HK-2 (cell line): ENCODE data around the gene PGS1.
"Not testable (repeated sequence)": the region's sequence is repeated elsewhere in the genome, so short reads cannot be mapped to it uniquely, and the experiment has no call there.

ENCODE experiments used
- DNase-seq: peaks from one replicate; pipeline ENCODE4 v3.0.0-alpha.2; 2018; ENCODE audit not compliant: unreplicated experiment

PGS1 gene

DNA sequence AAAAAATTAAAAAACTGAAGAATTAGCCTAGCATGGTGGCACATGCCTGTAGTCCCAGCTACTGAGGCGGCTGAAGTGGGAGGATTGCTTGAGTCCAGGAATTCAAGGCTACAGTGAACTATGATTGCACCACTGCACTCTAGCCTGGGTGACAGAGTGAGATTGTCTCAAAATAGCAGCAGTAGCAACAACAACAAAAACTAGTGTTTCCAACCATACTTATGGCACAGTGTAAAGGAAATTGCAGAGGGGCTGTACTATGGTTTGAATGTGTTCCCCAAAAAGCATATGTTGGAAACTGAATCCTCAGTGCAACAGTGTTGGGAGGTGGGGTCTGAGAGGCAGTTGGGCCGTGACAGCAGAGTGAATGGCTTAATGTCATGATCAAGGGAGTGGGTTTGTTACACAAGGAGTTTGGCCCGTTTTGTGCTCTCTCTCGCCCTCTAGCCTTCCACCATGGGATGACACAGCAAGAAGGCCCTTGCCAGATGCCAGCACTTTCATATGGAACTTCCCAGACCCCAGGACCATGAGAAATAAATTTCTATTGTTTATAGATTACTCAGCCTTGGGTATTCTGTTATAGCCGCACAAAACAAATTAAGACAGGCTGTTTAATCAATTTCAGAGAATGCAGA is 70.0 kb downstream of the PGS1 start:
- DNase-seq = no peak

DNA sequence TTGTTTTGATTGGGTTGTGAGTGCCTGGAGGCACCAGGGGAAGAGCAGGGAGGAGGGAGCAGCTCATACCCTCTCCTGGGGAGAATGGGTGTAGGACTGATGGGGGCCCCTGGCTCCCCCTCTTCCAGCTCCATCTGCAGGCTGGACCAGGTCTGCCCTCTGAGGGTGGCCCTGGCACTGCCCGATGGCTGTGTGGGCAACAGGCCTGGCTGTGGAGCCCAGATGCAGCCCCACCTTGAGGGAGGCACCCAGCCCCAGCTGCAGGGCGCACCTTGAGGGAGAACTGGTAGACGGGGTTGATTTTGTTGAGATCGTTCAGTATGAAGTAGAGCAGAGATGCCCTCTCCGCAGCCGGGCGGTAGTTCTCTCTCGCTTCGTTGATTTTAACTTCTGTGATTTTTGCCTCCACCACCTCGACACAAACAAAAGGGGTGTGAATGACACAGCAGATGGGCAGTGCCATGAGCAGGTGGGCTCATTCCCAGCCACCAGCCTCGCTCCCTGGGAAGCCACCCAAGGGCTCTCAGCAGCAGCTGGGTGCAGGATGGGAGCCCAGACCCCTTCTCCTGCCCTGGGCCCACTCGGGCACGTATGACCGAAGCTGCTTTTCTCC is 71.6 kb downstream of the PGS1 start:
- DNase-seq = no peak

DNA sequence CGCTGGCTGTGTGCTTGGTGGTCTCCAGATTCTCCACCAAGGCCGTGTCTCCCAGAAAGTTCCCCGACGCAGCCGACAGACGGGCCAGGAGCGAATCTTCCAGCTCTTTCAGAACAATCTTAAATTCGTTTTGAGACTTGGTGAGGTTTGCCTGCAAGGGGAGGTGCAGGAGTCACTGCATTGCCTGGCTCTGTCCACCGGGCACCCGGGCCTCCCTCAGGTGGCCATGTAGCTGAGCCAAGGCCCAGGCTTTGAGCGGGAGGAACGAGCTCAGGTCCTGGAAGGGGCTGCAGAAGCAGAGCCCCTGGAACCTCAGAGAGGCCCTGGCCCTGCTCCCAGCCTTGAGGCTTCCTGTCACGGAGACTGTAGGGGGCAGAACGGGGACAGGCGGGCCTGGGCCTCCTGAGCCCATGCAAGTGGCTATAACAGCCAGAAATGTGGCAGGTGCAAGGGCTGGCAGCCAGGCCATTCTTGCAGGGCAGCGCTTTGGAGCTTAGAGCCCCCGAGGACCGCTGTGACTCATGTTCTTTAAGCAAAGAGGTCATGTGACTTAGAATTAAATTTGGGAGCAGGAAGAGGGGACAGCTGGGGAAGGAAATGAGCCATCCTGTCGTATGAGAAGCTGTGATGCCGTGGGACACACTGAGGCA is 72.4 kb downstream of the PGS1 start:
- DNase-seq = no peak

DNA sequence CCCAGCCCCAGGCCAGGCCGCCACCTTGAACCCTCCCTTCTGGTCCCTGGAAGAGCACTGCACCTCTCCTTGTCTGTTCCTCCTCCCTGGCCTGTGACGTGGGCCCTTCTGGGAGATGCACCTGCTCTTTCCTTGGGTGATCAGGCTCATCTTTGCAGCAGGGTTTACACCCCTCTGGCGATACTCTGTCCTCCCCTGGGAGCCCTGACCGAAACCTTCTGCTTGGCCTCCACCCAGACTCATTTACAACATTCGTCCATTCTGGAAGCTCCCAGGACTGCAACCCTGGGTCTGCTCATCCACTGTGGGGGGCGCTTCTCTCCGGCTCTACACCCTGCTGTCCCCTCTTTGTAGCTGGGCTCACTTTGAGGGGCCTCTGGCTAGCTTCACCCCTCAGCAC is 73.3 kb downstream of the PGS1 start:
- no peak for DNase-seq

DNA sequence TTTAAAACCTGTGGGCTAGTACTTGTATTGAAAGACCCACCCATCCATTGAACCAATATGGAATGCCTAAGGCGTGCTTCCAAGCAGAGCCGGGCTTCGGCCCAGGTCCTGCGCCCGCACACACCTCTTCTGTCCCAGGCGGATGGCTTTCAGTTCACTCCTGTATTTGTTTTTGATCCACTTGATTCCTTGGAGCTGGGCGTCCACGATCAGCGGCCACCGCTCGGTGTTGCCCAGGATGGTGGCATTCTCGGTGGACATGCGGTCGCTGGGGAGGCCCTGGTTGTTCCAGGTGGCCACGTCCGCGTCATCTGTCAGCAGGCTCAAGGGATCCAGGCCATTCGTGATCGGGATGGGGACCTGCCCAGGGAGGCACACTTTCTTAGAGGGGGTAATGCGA is 75.9 kb downstream of the PGS1 start:
- no peak for DNase-seq

DNA sequence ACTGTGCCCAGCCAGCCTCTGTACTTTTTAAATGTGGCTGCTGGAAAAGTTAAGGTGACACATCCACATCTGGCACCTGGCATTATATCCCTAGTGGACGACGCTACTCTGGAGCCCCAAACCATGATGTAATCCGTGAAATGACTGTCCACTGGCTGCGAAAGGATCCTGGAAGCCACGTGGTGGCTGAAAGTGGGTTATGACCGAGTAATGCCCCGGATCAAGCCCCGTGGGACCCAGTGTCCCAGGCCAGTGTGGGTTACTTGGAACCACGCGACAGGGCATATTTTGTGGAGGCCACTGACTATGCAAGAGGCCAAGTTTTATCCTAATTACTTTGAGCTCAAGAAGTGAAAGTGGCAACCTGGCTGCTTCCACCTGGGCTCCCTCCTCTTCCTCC is 79.6 kb downstream of the PGS1 start:
- no peak for DNase-seq

DNA sequence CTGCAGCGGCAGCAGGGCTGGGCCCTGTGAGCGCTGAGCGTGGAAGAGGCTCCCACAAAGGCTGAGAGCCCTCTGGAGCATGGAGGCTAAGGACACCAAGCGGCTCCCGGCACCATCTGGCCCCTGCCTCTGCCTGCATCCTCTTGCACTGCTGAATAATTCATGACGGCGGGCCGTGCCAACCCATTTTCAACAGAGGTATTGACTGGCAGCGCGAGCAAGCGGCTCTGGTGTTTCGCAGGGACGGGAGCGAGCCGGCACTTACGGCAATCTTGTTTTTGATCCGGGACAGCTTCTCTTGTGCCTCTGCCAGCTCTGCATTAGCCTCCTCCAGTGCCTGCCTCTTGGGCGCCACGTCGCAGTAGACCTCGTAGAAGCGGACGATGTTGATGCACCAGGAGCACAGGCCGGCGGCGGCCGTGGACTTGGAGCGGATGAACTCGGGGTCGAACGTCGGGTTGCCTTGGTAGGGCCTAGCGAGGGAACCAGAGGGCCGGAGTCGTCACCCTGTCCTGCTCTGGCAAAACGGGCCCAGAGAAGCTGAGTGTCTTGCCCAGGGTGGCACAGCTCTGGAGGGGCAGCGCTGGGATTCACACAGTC is 80.4 kb downstream of the PGS1 start:
- DNase-seq = no peak

DNA sequence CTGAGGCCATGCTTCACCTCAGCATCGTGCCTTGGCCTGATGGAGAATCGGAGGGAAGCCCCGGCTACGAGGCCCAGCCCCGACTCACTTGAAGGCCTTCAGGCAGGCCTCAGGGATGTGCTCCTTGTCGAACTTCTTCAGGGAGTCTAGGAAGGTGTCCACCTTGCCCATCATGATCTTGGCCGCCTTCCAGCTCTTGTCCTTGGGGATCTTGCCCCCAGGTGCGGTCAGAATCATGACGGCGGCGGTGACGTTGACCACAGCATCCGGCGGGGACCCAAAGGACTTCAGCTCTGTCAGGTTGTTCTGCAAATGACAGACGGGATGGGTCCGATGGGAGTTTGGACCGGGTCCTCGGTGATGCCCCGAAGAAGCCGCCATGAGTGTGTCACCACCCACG is 81.2 kb downstream of the PGS1 start:
- no peak for DNase-seq

DNA sequence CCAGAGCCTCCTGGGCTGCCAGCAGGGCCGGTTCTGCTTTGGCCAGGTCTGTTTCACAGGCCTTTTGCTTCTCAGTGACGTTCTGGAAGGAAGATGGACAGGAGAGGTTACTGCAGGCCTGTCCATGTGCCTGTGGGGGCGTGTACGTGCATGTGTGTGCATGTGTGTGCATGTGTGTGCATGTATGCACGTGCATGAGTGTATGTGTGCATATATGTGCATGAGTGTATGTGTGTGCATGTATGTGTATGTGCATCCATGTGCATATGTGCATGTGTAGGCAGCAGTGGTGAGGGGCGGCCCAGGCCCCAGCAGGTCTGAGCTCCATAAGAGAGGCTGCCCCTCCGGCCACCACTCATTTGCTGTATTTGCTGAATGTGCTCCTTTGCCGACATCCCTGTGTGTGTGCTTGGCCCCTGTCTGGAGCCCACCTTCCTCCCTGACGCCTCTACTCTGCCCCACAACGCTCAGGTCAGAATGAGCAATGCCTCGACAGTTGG is 81.8 kb downstream of the PGS1 start:
- no peak for DNase-seq

DNA sequence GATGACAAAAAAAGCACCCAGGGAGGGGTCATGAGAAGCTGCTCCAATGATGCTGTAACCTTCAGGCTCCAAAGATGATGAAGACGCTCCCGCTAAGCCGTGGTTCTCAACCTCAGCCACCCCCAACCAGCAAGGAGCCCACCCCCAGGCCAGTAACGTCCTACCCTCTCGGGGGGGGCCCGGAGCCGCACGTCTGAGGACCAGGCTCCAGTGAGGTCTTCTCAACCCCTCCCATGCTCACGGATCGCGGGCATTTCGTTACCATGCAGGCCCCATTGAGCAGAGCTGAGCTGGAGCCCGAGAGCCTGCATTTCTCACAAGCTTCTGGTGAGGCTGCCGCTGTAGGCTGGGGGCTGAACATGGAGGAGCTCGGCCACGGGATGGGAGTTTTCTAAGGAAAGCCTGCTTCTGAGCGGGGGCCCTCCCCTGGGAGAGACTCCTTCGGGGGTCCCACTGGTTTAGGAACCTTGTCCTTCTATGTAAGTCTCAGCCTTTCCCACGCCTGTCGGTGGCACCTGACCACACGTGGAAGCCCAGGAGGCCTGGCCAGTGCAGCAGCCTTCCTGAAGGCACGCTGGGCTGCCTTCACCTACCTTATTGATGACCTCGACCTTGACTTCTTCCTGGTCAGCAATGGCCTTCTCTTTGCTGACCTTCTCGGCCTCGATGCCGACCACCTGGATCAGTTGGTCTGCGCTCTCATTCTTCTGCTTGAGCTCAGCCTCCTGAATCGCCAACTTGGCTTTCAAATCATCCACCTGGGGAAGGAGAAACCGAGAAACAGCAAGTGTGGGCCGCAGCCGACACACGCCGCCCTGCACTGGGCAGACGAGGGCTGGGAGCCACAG is 82.7 kb downstream of the PGS1 start:
- DNase-seq = no peak

DNA sequence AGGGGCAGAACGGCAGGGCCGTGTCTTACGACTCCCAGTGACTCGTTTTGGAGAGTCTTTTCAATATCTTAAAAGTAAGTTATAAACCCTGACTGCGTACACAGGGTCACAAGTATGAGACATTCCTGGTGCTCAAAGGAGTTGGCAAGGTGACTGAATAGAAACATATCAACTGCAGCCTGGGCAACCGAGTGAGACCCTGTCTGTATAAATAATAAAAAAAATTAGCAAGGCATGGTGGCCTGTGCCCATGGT is 83.3 kb downstream of the PGS1 start:
- DNase-seq = no peak

DNA sequence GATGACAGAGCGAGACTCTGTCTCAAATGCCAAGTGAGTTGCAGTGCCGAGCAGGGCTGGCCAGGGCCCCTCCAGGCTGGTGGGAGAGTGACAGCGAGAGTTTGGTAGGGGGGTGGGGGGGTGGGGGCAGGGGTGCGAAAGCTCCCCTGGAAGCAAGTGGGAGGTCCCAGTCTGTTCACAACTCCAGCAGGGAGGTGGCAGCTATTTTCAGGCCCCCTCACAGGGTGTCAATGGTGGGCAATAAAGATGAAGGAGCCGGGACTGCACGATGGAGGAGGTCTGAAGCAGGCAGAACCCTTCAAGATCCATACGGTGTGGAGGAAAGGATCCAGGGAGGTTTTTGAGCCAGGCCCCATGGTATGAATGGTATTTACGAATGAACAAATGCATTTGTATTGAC is 83.7 kb downstream of the PGS1 start:
- DNase-seq = no peak

DNA sequence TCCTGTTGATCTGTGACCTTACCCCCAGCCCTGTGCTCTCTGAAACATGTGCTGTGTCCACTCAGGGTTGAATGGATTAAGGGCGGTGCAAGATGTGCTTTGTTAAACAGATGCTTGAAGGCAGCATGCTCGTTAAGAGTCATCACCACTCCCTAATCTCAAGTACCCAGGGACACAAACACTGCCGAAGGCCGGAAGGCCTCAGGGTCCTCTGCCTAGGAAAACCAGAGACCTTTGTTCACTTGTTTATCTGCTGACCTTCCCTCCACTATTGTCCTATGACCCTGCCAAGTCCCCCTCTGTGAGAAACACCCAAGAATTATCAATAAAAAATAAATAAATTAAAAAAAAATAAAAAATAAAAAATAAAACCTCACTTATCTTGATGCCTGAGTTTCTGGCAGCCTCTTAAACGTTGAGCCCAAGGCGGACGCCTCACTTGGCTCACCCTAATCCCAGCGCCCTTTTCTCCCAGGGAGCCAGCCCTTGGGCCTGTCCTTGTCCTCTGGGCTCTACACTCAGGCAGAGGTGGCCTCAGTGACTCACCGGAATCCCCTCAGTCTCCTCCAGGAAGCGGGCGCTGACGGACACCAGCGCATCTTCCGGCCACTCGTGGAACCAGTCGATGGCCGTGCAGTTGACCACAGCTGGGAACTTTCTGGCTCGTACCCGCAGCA is 87.8 kb downstream of the PGS1 start:
- DNase-seq = not testable (repeated sequence)

DNA sequence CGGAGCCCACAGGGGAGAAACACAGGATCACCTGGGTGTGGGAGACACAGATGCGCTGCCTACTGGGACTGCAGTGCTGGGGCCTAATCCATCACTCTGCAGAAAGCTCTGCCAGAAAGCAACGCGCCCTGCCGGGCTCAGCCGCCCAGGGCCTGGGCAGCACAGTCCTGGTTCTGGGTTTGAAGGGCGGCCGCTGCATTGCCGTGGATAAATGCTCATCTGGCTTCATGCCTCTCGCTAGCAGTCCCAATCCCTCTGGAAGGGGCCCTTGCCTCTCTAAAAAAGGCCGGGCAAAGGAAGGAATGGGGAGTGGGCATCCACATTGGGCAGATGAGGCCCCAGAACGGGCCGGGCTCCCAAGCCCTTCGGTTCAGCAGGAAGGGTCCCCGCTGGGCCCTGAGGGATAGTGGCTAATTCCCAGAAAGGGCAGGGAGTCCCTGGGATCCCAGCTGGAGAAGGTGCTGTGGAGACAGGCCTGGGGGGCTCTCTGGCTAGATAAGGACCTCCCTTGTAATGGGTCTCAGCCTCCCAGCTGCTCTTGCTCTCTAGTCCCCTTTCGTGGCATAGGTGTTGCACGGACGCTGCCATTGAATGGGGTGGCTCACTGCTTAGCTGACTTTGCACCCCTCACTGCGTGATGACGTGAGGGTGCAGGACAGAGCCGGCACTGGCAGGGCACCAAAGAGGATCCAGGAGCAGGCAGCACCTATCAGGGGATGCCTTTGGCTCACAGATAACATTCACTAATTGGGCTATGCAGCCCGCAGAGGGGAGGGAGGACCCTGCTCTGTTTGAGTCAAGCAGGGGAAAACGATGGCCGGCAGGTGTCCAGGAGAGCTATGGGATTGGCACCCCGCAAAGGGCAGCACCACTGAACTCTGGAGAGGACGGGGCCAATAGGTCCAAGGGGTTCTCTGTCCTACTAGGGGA is 88.6 kb downstream of the PGS1 start:
- DNase-seq = no peak

DNA sequence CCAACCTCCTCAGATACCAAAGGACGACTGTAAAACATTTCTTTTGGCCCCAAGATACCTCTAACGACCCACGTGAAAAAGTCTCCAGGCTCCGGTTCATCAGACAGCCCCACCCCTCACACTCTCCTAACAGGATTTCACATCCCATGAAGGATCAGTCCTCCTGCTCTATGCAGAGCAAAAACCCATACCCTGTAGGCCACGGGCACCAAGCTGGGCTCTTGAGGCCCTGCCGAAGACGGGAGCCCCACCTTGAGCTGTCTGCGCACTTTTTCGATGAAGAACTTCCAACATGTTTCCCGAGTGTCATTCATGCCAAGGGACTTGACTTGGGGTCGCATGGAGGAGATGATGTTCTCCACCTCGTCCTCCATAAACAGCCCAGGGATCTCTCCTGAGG is 89.9 kb downstream of the PGS1 start:
- no peak for DNase-seq

DNA sequence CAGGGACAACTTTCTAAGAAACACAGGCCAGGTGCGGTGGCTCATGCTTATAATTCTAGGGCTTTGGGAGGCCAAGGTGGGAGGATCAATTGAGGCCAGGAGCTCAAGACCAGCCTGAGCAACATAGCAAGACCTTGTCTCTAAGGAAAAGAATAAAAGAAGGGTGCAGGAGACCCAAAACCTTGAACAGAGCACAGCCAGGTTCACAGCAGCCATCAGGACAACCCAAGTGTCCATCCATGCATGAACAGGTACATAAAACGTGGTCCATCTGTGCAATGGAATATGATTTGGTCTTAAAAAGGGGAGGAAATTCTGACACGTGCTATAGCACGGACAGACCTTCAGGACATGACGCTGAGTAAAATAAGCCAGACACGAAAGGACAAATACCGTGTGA is 91.0 kb downstream of the PGS1 start:
- DNase-seq = no peak

DNA sequence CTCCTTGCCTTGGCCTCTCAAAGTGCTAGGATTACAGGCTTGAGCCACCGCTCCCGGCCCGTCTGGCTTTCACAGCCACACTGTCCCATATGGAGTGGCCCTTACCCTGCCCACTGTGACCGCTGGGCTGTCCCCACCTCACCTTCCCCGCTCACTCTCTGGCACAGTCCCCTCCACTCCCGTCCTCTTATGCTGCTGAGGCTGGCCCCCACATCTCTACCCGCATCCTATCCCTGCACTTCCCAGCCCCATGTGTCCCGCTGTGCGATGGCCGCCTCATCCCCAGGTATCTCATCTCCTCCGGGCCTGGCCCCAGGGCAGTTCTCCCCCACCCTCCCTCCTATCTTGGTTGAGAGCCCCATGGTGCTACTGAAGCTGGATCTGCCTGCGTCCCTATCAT is 93.2 kb downstream of the PGS1 start:
- no peak for DNase-seq

DNA sequence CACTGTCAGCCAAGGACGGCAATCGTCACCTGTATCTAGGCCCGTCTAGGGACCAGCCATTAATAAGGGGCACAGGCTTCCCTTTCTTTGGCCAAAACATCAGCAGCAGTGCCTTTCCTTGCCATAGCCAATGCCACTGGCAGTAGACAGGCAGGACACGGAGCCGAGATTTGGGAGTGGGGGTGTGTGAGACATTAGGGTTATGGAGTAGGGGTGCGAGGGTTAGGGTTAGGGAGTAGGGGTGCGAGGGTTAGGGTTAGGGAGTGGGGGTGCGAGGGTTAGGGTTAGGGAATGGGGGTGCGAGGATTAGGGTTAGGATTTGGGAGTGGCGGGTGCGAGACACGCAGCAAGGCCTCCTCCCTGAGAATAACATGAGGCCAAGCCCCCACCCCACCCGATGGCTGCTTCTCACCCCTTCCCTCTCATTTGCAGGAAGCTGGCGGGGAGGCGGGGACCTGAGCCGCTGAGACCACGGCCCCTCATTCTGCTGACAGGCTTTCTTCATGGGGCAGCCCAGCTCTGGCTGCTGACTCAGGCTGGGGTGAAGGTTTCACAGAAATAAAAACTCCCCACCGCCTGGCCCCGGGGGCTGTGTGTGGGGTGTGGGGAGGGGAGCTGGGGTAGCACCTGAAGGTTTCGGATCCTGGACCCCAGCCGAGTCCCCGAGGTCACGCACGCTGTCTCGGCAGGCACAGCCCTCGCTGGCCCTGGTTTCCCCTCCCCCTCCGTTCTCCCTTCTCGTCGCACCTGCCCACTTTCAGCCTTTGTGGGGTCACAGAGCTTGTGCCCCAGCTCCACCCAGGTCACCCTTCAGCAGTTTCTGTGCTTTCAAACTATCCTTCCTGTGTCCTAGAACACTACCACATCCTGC is 93.8 kb downstream of the PGS1 start:
- no peak for DNase-seq

DNA sequence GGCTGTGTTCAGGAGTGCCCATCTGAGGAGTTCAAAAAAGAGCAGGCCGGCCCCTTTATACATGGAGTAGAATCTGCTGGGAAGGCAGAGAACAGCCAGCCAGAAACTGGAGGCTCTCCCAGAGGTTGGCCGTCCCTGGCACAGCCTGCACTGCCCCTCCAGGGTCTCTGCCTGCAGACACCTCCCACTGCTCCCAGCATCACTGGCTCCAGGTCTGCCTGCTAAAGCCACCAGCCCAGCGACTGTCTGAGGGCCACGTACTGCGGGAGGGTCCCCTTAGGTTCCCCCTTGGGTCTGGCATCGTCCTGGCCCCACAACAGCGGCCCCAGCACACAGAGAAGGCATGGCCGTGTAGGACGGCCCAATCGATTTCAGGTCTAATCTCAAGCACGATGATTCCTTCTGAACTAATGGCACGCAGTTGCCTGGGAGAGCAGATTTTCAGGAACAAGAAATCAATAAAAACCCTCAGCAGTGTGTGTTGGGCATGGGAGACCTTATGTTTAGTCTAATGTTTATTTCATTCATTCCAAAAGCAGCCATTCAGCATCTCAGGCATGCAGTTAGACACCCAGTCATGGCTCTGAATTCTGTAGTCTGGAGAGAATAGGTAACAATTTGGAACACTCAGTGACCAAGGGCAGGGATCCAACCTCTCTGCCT is 95.6 kb downstream of the PGS1 start:
- DNase-seq = no peak
